ENCODE data around the gene SUCLG2.
A peak's percentile ranks its signal among the peaks of the same experiment; 100 is the strongest.

The SUCLG2 gene
- 39.8 to 95.3 (median 49.7) reads per million in 9 experiments for total RNA-seq

GRCh38 chr3:67654099-67654843 is at the start of gene SUCLG2:
SUCLG2 (minus strand) TSS chr3:67654612; CDS start chr3:67654586, 26 bp downstream.
- peak within 1 kb of the TSS; percentile 81 for H3K4me3 Mint-ChIP-seq
- H3K4me1 Mint-ChIP-seq (ENCODE audit: low read depth in 2 of 2), result peaks cover 45 to 64% of the 10 kb centered on the region in 2 donors

GRCh38 chr3:67700596-67700995 is 46.2 kb upstream of the SUCLG2 start:
- DNase-seq (no peak), ATAC-seq (replicated peaks) (no peak)
- no peaks in the 10 kb centered on the region for H3K27me3 Mint-ChIP-seq
- H3K9me3 Mint-ChIP-seq, result no peaks in the 10 kb centered on the region
- no peak overlapping the region for H3K4me3 Mint-ChIP-seq
- H3K27ac Mint-ChIP-seq, result no peak overlapping the region
- H3K36me3 Mint-ChIP-seq (ENCODE audit: insufficient read depth), result no peaks in the 10 kb centered on the region
- no peaks in the 10 kb centered on the region for H3K4me1 Mint-ChIP-seq (ENCODE audit: low read depth in 2 of 2)

More at GRCh38 chr3:67654099-67654843, at the start of gene SUCLG2:
- peaks cover 13% of the 10 kb centered on the region for H3K36me3 Mint-ChIP-seq (ENCODE audit: insufficient read depth)
- H3K27ac Mint-ChIP-seq, result peak within 1 kb of the TSS; percentile 86 to 92
- DNase-seq (peak; percentile 62 to 68 (median 68)), ATAC-seq (replicated peaks) (peak; percentile 61)
- no peaks in the 10 kb centered on the region for H3K9me3 Mint-ChIP-seq
- no peaks in the 10 kb centered on the region for H3K27me3 Mint-ChIP-seq

GRCh38 chr3:67699882-67700281 is 45.5 kb upstream of the SUCLG2 start:
- H3K27ac Mint-ChIP-seq, result no peak overlapping the region
- no peaks in the 10 kb centered on the region for H3K36me3 Mint-ChIP-seq (ENCODE audit: insufficient read depth)
- no peaks in the 10 kb centered on the region for H3K27me3 Mint-ChIP-seq
- no peaks in the 10 kb centered on the region for H3K4me1 Mint-ChIP-seq (ENCODE audit: low read depth in 2 of 2)
- no peak for DNase-seq
- ATAC-seq (replicated peaks), result no peak
- H3K4me3 Mint-ChIP-seq, result no peak overlapping the region
- H3K9me3 Mint-ChIP-seq, result no peaks in the 10 kb centered on the region

- Mint-ChIP-seq H3K27ac (no peak overlapping the region), H3K9me3 (no peaks in the 10 kb centered on the region), H3K4me1 (ENCODE audit: low read depth in 2 of 2) (no peaks in the 10 kb centered on the region), H3K27me3 (peaks cover 7 to 10% of the 10 kb centered on the region in 2 donors), H3K4me3 (no peak overlapping the region), H3K36me3 (ENCODE audit: insufficient read depth) (no peaks in the 10 kb centered on the region)
- ATAC-seq (replicated peaks), result no peak
- no peak for DNase-seq
These were observed 38.2 kb upstream of the SUCLG2 start for GRCh38 chr3:67692621-67693020.

GRCh38 chr3:67691926-67692325 is 37.5 kb upstream of the SUCLG2 start:
- no peak for ATAC-seq (replicated peaks)

GRCh38 chr3:67691207-67691606 is 36.8 kb upstream of the SUCLG2 start:
- Mint-ChIP-seq H3K27ac (no peak overlapping the region), H3K9me3 (no peaks in the 10 kb centered on the region), H3K4me1 (ENCODE audit: low read depth in 2 of 2) (peaks cover 1 to 3% of the 10 kb centered on the region in 2 donors), H3K27me3 (peaks cover 7 to 10% of the 10 kb centered on the region in 2 donors), H3K4me3 (no peak overlapping the region), H3K36me3 (ENCODE audit: insufficient read depth) (no peaks in the 10 kb centered on the region)
- no peak for DNase-seq
- ATAC-seq (replicated peaks), result no peak

More at GRCh38 chr3:67691926-67692325, 37.5 kb upstream of the SUCLG2 start:
- Mint-ChIP-seq H3K36me3 (ENCODE audit: insufficient read depth) (no peaks in the 10 kb centered on the region), H3K4me1 (ENCODE audit: low read depth in 2 of 2) (no peaks in the 10 kb centered on the region), H3K27ac (no peak overlapping the region), H3K27me3 (peaks cover 7 to 10% of the 10 kb centered on the region in 2 donors), H3K4me3 (no peak overlapping the region), H3K9me3 (no peaks in the 10 kb centered on the region)
- DNase-seq, result no peak

- peaks cover 10 to 14% of the 10 kb centered on the region in 2 donors for H3K4me1 Mint-ChIP-seq (ENCODE audit: low read depth in 2 of 2)
- DNase-seq, result no peak
- peaks cover 6% of the 10 kb centered on the region for H3K36me3 Mint-ChIP-seq (ENCODE audit: insufficient read depth)
- ATAC-seq (replicated peaks), result no peak
- no peaks in the 10 kb centered on the region for H3K9me3 Mint-ChIP-seq
- no peak overlapping the region for H3K27ac Mint-ChIP-seq
- peaks cover 7 to 10% of the 10 kb centered on the region in 2 donors for H3K27me3 Mint-ChIP-seq
- H3K4me3 Mint-ChIP-seq, result no peak overlapping the region
These were observed 35.4 kb upstream of the SUCLG2 start for GRCh38 chr3:67689806-67690205.

GRCh38 chr3:67688231-67688630 is 33.8 kb upstream of the SUCLG2 start:
- peaks cover 7 to 8% of the 10 kb centered on the region in 2 donors for H3K27me3 Mint-ChIP-seq
- H3K36me3 Mint-ChIP-seq (ENCODE audit: insufficient read depth), result peaks cover 6% of the 10 kb centered on the region
- ATAC-seq (replicated peaks) (no peak), DNase-seq (no peak)
- H3K4me1 Mint-ChIP-seq (ENCODE audit: low read depth in 2 of 2), result peaks cover 10 to 14% of the 10 kb centered on the region in 2 donors
- H3K27ac Mint-ChIP-seq, result no peak overlapping the region
- no peaks in the 10 kb centered on the region for H3K9me3 Mint-ChIP-seq
- no peak overlapping the region for H3K4me3 Mint-ChIP-seq

GRCh38 chr3:67686069-67686468 is 31.7 kb upstream of the SUCLG2 start:
- DNase-seq (no peak), ATAC-seq (replicated peaks) (no peak)
- peaks cover 10 to 14% of the 10 kb centered on the region in 2 donors for H3K4me1 Mint-ChIP-seq (ENCODE audit: low read depth in 2 of 2)
- H3K9me3 Mint-ChIP-seq, result no peaks in the 10 kb centered on the region
- no peaks in the 10 kb centered on the region for H3K27me3 Mint-ChIP-seq
- H3K36me3 Mint-ChIP-seq (ENCODE audit: insufficient read depth), result peaks cover 6% of the 10 kb centered on the region
- H3K4me3 Mint-ChIP-seq, result peak overlapping the region; percentile 70 to 79
- peak overlapping the region; percentile 72 to 86 for H3K27ac Mint-ChIP-seq

- ATAC-seq (replicated peaks) (peak; percentile 72), DNase-seq (no peak)
- peaks cover 6% of the 10 kb centered on the region for H3K36me3 Mint-ChIP-seq (ENCODE audit: insufficient read depth)
- H3K4me3 Mint-ChIP-seq, result peak overlapping the region; percentile 70 to 79
- H3K27ac Mint-ChIP-seq, result peak overlapping the region; percentile 72 to 86
- no peaks in the 10 kb centered on the region for H3K27me3 Mint-ChIP-seq
- peaks cover 10 to 14% of the 10 kb centered on the region in 2 donors for H3K4me1 Mint-ChIP-seq (ENCODE audit: low read depth in 2 of 2)
- no peaks in the 10 kb centered on the region for H3K9me3 Mint-ChIP-seq
These were observed 31.1 kb upstream of the SUCLG2 start for GRCh38 chr3:67685499-67685898.

- Mint-ChIP-seq H3K27me3 (no peaks in the 10 kb centered on the region), H3K36me3 (ENCODE audit: insufficient read depth) (peaks cover 6% of the 10 kb centered on the region), H3K27ac (no peak overlapping the region), H3K4me1 (ENCODE audit: low read depth in 2 of 2) (peaks cover 12 to 16% of the 10 kb centered on the region in 2 donors), H3K4me3 (no peak overlapping the region), H3K9me3 (no peaks in the 10 kb centered on the region)
- no peak for DNase-seq
- no peak for ATAC-seq (replicated peaks)
These were observed 29.8 kb upstream of the SUCLG2 start for GRCh38 chr3:67684211-67684610.

GRCh38 chr3:67683522-67683921 is 29.1 kb upstream of the SUCLG2 start:
- Mint-ChIP-seq H3K9me3 (no peaks in the 10 kb centered on the region), H3K27me3 (no peaks in the 10 kb centered on the region), H3K27ac (no peak overlapping the region), H3K36me3 (ENCODE audit: insufficient read depth) (peaks cover 6% of the 10 kb centered on the region), H3K4me1 (ENCODE audit: low read depth in 2 of 2) (peaks cover 18 to 23% of the 10 kb centered on the region in 2 donors), H3K4me3 (no peak overlapping the region)
- no peak for DNase-seq
- ATAC-seq (replicated peaks), result no peak

- Mint-ChIP-seq H3K36me3 (ENCODE audit: insufficient read depth) (peaks cover 3% of the 10 kb centered on the region), H3K27me3 (no peaks in the 10 kb centered on the region), H3K4me3 (peak overlapping the region in 1 of 2 donors; percentile 5), H3K27ac (peak overlapping the region; percentile 1 to 82), H3K9me3 (peaks cover 3 to 8% of the 10 kb centered on the region in 2 donors), H3K4me1 (ENCODE audit: low read depth in 2 of 2) (peaks cover 17 to 25% of the 10 kb centered on the region in 2 donors)
- DNase-seq (no peak), ATAC-seq (replicated peaks) (peak; percentile 67)
These were observed 24.3 kb upstream of the SUCLG2 start for GRCh38 chr3:67678665-67679064.

- no peak overlapping the region for H3K27ac Mint-ChIP-seq
- peaks cover 3 to 8% of the 10 kb centered on the region in 2 donors for H3K9me3 Mint-ChIP-seq
- H3K27me3 Mint-ChIP-seq, result no peaks in the 10 kb centered on the region
- DNase-seq, result peak in 2 of 3 experiments; percentile 7 to 8
- H3K4me3 Mint-ChIP-seq, result peak overlapping the region in 1 of 2 donors; percentile 3
- H3K36me3 Mint-ChIP-seq (ENCODE audit: insufficient read depth), result peaks cover 6% of the 10 kb centered on the region
- peaks cover 14 to 21% of the 10 kb centered on the region in 2 donors for H3K4me1 Mint-ChIP-seq (ENCODE audit: low read depth in 2 of 2)
- ATAC-seq (replicated peaks), result peak; percentile 80
These were observed 19.6 kb upstream of the SUCLG2 start for GRCh38 chr3:67674055-67674454.

All from effector memory CD8-positive, alpha-beta T cell (primary cell).